HCT116 (cell line): Measurements from ENCODE around the gene FBXO24. TPM values are rescaled to one million over a fixed set of nuclear protein-coding genes. Genes with fewer than 3 reads are reported as not detected.
A peak's percentile ranks its signal among the peaks of the same experiment; 100 is the strongest.

Experiments used
- ATAC-seq: fragments of 200-7000 bp; cut with Tn5 transposase; 2 replicates; pipeline ENCODE4 v1.9.1; 2020; ENCODE audit warnings: mild to moderate bottlenecking, moderate library complexity
- BruUV-seq: library from RNA; stranded (reverse); fragments of 400-500 nt; replicated peaks from 2 replicates; lab custom pipeline; 2021; lab: Mats Ljungman, UMichigan
- CTCF ChIA-PET: fragments of 300-600 bp; sonication (Branson Sonifier 250); formaldehyde crosslinking; loops from one replicate; lab custom pipeline; 2021; ENCODE audit warnings: antibody characterized with exemption; lab: Charles Lee
- POLR2A ChIA-PET: fragments of 300-600, 350-600 bp; sonication (Branson Sonifier 250); formaldehyde crosslinking; loops from one replicate; lab custom pipeline; 2021; ENCODE audit warnings: antibody characterized with exemption; lab: Charles Lee
- RAD21 ChIA-PET, 2 experiments: fragments of 300-600 bp; sonication (Branson Sonifier 250); formaldehyde crosslinking; loops; one replicate each; lab custom pipeline; 2023; ENCODE audit warnings: low total read pairs in 2 of 2; ENCODE audit not compliant: uncharacterized antibody in 2 of 2, unreplicated experiment in 2 of 2, low non-redundant PET in 1 of 2; lab: Charles Lee
- DNase-seq: peaks from one replicate; pipeline ENCODE4 v3.0.0-alpha.2; 2010; ENCODE audit warnings: low read depth, low spot score
- H2AFZ ChIP-seq: fragments of 200-600 bp; shearing (Covaris generic), sonication (generic); 2 replicates; pipeline ENCODE4 v1.6.1; 2017; ENCODE audit warnings: low read depth, mixed run types, mixed read lengths, antibody characterized with exemption, low read length; ENCODE audit not compliant: poor library complexity, severe bottlenecking
- H3K27ac ChIP-seq: 2 replicates; pipeline ENCODE4 v1.5.1; 2012; ENCODE audit warnings: low read depth, low read length
- H3K27me3 ChIP-seq: fragments of 200-600 bp; sonication (generic); 2 replicates; pipeline ENCODE4 v1.6.1; 2016; ENCODE audit warnings: mixed run types, low read length, mixed read lengths; ENCODE audit not compliant: insufficient read depth
- H3K36me3 ChIP-seq, 2 experiments: fragments of 200-500 bp in 1 of 2; fragments of 200-600 bp in 1 of 2; sonication (Bioruptor generic) in 1 of 2; sonication (generic) in 1 of 2; 2 replicates each; pipeline versions ENCODE4 v1.5.1 to v1.6.1; 2014 to 2016; ENCODE audit warnings: low read length in 2 of 2, inconsistent platforms in 1 of 2, mixed read lengths in 1 of 2, mixed run types in 1 of 2; ENCODE audit not compliant: insufficient read depth in 2 of 2, control insufficient read depth in 1 of 2
- H3K4me1 ChIP-seq, 2 experiments: fragments of 200-600 bp in 1 of 2; sonication (generic) in 1 of 2; 2 replicates each; pipeline versions ENCODE4 v1.5.1 to v1.6.1; 2012 to 2017; ENCODE audit warnings: low read length in 2 of 2, inconsistent platforms in 1 of 2, mild to moderate bottlenecking in 1 of 2, mixed read lengths in 1 of 2, mixed run types in 1 of 2, moderate library complexity in 1 of 2; ENCODE audit not compliant: insufficient read depth in 2 of 2, control insufficient read depth in 1 of 2
- H3K4me2 ChIP-seq: fragments of 200-600 bp; sonication (generic); 2 replicates; pipeline ENCODE4 v1.6.1; 2017; ENCODE audit warnings: mixed run types, low read length, mixed read lengths
- H3K4me3 ChIP-seq, 2 experiments: fragments of 200-600 bp in 1 of 2; sonication (generic) in 1 of 2; replicated peaks in 1 of 2; 2 replicates each; pipeline ENCODE4 v1.5.1; 2011 to 2016; ENCODE audit warnings: low read length in 2 of 2, control low read depth in 1 of 2, low read depth in 1 of 2, mild to moderate bottlenecking in 1 of 2, mixed read lengths in 1 of 2, mixed run types in 1 of 2
- H3K79me2 ChIP-seq: fragments of 200-600 bp; sonication (generic); 2 replicates; pipeline ENCODE4 v1.6.1; 2017; ENCODE audit warnings: mild to moderate bottlenecking, mixed run types, low read length, moderate library complexity, mixed read lengths; ENCODE audit not compliant: insufficient read depth
- H3K9ac ChIP-seq: fragments of 200-600 bp; sonication (generic); 2 replicates; pipeline ENCODE4 v1.6.1; 2016; ENCODE audit warnings: low read length, mixed read lengths
- H3K9me2 ChIP-seq: fragments of 200-600 bp; sonication (generic), shearing (Covaris generic); 2 replicates; pipeline ENCODE4 v1.6.1; 2017; ENCODE audit warnings: mixed run types, mild to moderate bottlenecking, moderate library complexity; ENCODE audit not compliant: insufficient read depth
- H3K9me3 ChIP-seq, 2 experiments: fragments of 200-500 bp in 1 of 2; fragments of 200-600 bp in 1 of 2; sonication (Bioruptor generic) in 1 of 2; sonication (generic) in 1 of 2; 2 replicates each; pipeline ENCODE4 v1.6.1; 2014 to 2017; ENCODE audit warnings: low read length in 2 of 2, mixed read lengths in 2 of 2, inconsistent platforms in 1 of 2, low read depth in 1 of 2, mild to moderate bottlenecking in 1 of 2, mixed run types in 1 of 2, moderate library complexity in 1 of 2; ENCODE audit not compliant: control insufficient read depth in 1 of 2, insufficient read depth in 1 of 2
- H4K20me1 ChIP-seq: fragments of 200-600 bp; sonication (generic), shearing (Covaris generic); 2 replicates; pipeline ENCODE4 v1.6.1; 2017; ENCODE audit warnings: mixed run types, mild to moderate bottlenecking, moderate library complexity; ENCODE audit not compliant: insufficient read depth
- CBX3 ChIP-seq: IDR thresholded peaks from 2 replicates; pipeline ENCODE4 v1.6.1; 2012; ENCODE audit warnings: low read depth
- ELF1 ChIP-seq: IDR thresholded peaks from 2 replicates; pipeline ENCODE4 v1.6.1; 2012; ENCODE audit warnings: low read depth, borderline replicate concordance
- MAX ChIP-seq: IDR thresholded peaks from 2 replicates; pipeline ENCODE4 v1.6.1; 2012
- POLR2A ChIP-seq: IDR thresholded peaks from 2 replicates; pipeline ENCODE4 v1.7.0; 2011; ENCODE audit warnings: borderline replicate concordance; ENCODE audit not compliant: insufficient read depth, insufficient read length; ENCODE audit errors: extremely low read depth
- ZFX ChIP-seq: fragments of 450-650 bp; IDR thresholded peaks from 2 replicates; pipeline ENCODE4 v1.6.1; 2017
- intact Hi-C: fragments of 100-400 bp; cut with micrococcal nuclease; formaldehyde crosslinking; loops from 2 replicates; pipeline ENCODE4 v1.10.0; 2022
- total RNA-seq: library from RNA; stranded (reverse); gene quantifications from one replicate; pipeline ENCODE4 v1.2.1, GENCODE V29; 2021; ENCODE audit not compliant: unreplicated experiment
- TF ChIP-seq, protein P1 (sequence below): IDR thresholded peaks from 2 replicates; pipeline ENCODE4 v1.6.1; 2012
- TF ChIP-seq, protein P2 (sequence below): IDR thresholded peaks from 2 replicates; pipeline ENCODE4 v1.6.1; 2011; ENCODE audit warnings: mild to moderate bottlenecking, low read length, moderate library complexity; ENCODE audit not compliant: insufficient replicate concordance; ENCODE audit errors: extremely low read depth
- TF ChIP-seq, protein P3 (sequence below), 3 experiments: fragments of 200-600 bp in 1 of 3; sonication (generic) in 1 of 3; IDR thresholded peaks in 2 of 3; conservative IDR thresholded peaks in 1 of 3; 2 replicates each; pipeline ENCODE4 v1.5.1; 2012 to 2017; ENCODE audit warnings: low read depth in 2 of 3, low read length in 2 of 3, antibody characterized with exemption in 1 of 3, borderline replicate concordance in 1 of 3, control low read depth in 1 of 3, mild to moderate bottlenecking in 1 of 3, mixed read lengths in 1 of 3, mixed run types in 1 of 3, moderate library complexity in 1 of 3; ENCODE audit not compliant: insufficient read depth in 1 of 3

The FBXO24 gene
- total RNA-seq, 1 experiment from 2014 or later, result 2.1 TPM

GRCh38 chr7:100612730-100613390 lies 26.7 kb downstream of the FBXO24 start:
- intact Hi-C loops, result no loop called here
- peak; percentile 18 for ATAC-seq
- peak overlapping the region; percentile 97 for H3K4me2 ChIP-seq
- peak overlapping the region; percentile 89; the same call in 1 of the 2 replicates for H3K27ac ChIP-seq
- CTCF ChIA-PET, result interaction anchor here (0.6 to 2.5 kb wide), 13 partner anchors 15 to 239 kb away, joined by 3 to 13 read pairs (median 4); partner anchors contain the start of genes EPHB4, FBXO24, GIGYF1 and LRCH4
- RAD21 ChIA-PET, result interaction anchor here in 1 of 2 experiments (0.7 to 1.3 kb wide), 3 partner anchors 13 to 26 kb away, joined by 3 read pairs; partner anchors contain the start of gene FBXO24
- BruUV-seq, result TSS peak; percentile 79
- POLR2A ChIA-PET, result interaction anchor here (0.8 to 3.2 kb wide), 9 partner anchors 13 to 483 kb away, joined by 3 to 23 read pairs (median 3); partner anchors contain the start of genes FBXO24, LRCH4, POP7 and ZCWPW1
- TF ChIP-seq, protein P1, sequence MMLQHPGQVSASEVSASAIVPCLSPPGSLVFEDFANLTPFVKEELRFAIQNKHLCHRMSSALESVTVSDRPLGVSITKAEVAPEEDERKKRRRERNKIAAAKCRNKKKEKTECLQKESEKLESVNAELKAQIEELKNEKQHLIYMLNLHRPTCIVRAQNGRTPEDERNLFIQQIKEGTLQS, result no peak
- TF ChIP-seq ZFX, result 0 out of 2 replicates have a peak, but pooled peaks have one; percentile 19
- TF ChIP-seq CBX3, result no peak
- TF ChIP-seq POLR2A, result no peak
- TF ChIP-seq, protein P2, sequence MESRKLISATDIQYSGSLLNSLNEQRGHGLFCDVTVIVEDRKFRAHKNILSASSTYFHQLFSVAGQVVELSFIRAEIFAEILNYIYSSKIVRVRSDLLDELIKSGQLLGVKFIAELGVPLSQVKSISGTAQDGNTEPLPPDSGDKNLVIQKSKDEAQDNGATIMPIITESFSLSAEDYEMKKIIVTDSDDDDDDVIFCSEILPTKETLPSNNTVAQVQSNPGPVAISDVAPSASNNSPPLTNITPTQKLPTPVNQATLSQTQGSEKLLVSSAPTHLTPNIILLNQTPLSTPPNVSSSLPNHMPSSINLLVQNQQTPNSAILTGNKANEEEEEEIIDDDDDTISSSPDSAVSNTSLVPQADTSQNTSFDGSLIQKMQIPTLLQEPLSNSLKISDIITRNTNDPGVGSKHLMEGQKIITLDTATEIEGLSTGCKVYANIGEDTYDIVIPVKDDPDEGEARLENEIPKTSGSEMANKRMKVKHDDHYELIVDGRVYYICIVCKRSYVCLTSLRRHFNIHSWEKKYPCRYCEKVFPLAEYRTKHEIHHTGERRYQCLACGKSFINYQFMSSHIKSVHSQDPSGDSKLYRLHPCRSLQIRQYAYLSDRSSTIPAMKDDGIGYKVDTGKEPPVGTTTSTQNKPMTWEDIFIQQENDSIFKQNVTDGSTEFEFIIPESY, result no peak
- TF ChIP-seq MAX, result no peak
- TF ChIP-seq, protein P3, sequence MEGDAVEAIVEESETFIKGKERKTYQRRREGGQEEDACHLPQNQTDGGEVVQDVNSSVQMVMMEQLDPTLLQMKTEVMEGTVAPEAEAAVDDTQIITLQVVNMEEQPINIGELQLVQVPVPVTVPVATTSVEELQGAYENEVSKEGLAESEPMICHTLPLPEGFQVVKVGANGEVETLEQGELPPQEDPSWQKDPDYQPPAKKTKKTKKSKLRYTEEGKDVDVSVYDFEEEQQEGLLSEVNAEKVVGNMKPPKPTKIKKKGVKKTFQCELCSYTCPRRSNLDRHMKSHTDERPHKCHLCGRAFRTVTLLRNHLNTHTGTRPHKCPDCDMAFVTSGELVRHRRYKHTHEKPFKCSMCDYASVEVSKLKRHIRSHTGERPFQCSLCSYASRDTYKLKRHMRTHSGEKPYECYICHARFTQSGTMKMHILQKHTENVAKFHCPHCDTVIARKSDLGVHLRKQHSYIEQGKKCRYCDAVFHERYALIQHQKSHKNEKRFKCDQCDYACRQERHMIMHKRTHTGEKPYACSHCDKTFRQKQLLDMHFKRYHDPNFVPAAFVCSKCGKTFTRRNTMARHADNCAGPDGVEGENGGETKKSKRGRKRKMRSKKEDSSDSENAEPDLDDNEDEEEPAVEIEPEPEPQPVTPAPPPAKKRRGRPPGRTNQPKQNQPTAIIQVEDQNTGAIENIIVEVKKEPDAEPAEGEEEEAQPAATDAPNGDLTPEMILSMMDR (IDR thresholded peaks at IDR 0.05 in 2 of 3, conservative IDR thresholded peaks at IDR 0.05 in 1 of 3; ENCODE audit: borderline replicate concordance in 1 of 3, insufficient read depth in 1 of 3, low read depth in 2 of 3, low read length in 2 of 3), result peak in 2 of 3 experiments; percentile 26 to 28; a peak in 2 of 6 replicates
- TF ChIP-seq ELF1, result no peak
- TF ChIP-seq, all 23 proteins: peak for 2
- H3K9ac ChIP-seq, result peak overlapping the region; percentile 65
- H2AFZ ChIP-seq, result no peak overlapping the region
- DNase-seq, result no peak
- H3K27me3 ChIP-seq, result no peaks in the 10 kb centered on the region
- no peaks in the 10 kb centered on the region for H3K9me3 ChIP-seq
- H3K36me3 ChIP-seq, result peaks cover 0 to 2% of the 10 kb centered on the region in 2 experiments; a peak in 1 of 4 replicates
- no peaks in the 10 kb centered on the region for H4K20me1 ChIP-seq
- H3K4me3 ChIP-seq, result peak overlapping the region; percentile 73 to 89
- H3K79me2 ChIP-seq, result no peaks in the 10 kb centered on the region
- H3K9me2 ChIP-seq, result no peaks in the 10 kb centered on the region
- H3K4me1 ChIP-seq, result peaks cover 3 to 30% of the 10 kb centered on the region in 2 experiments
